HG03280 (cell line): ENCODE measurements around the gene STXBP2.

Experiments
- ATAC-seq: cut with Tn5 transposase; IDR thresholded peaks from one replicate; pipeline ENCODE4 v1.9.1; 2021; ENCODE audit warnings: mild to moderate bottlenecking, moderate library complexity; ENCODE audit not compliant: unreplicated experiment

Gene STXBP2

GRCh38 chr19:7636691-7637373, at the start of gene STXBP2:
TSS of gene STXBP2 (plus strand) at chr19:7637110. CDS start at chr19:7637150, 40 bp downstream.
- ATAC-seq, result peak; percentile 68

- no peak for ATAC-seq
These were observed 47.1 kb upstream of the STXBP2 start for GRCh38 chr19:7589822-7590221.

- ATAC-seq, result no peak
These were observed 46.7 kb upstream of the STXBP2 start for GRCh38 chr19:7590256-7590655.

GRCh38 chr19:7595466-7596133, 41.3 kb upstream of the STXBP2 start, which contains the start of gene CAMSAP3:
TSS of gene CAMSAP3 (plus strand) at chr19:7595863. CDS start at chr19:7596003, 140 bp downstream.
- no peak for ATAC-seq

- ATAC-seq, result no peak
These were observed 40.5 kb upstream of the STXBP2 start for GRCh38 chr19:7596211-7596937.

- ATAC-seq, result no peak
These were observed 39.2 kb upstream of the STXBP2 start for GRCh38 chr19:7597689-7598088.

- ATAC-seq, result no peak
These were observed 38.7 kb upstream of the STXBP2 start for GRCh38 chr19:7598180-7598579.

- ATAC-seq, result no peak
These were observed 36.2 kb upstream of the STXBP2 start for GRCh38 chr19:7600721-7601120.

- ATAC-seq, result no peak
These were observed 34.5 kb upstream of the STXBP2 start for GRCh38 chr19:7602240-7602934.

- ATAC-seq, result no peak
These were observed 33.9 kb upstream of the STXBP2 start for GRCh38 chr19:7602935-7603497.

GRCh38 chr19:7603919-7604318, 33.0 kb upstream of the STXBP2 start:
- ATAC-seq, result no peak

- ATAC-seq, result no peak
These were observed 31.3 kb upstream of the STXBP2 start for GRCh38 chr19:7605490-7606222.

GRCh38 chr19:7606289-7606688, 30.6 kb upstream of the STXBP2 start:
- ATAC-seq, result no peak

GRCh38 chr19:7607212-7607873, 29.6 kb upstream of the STXBP2 start:
- no peak for ATAC-seq

GRCh38 chr19:7607874-7608560, 28.9 kb upstream of the STXBP2 start:
- ATAC-seq, result no peak

- ATAC-seq, result no peak
These were observed 26.2 kb upstream of the STXBP2 start for GRCh38 chr19:7610491-7611240.

GRCh38 chr19:7611541-7612279, 25.2 kb upstream of the STXBP2 start:
- no peak for ATAC-seq
